H9 (cell line): ENCODE results near the gene SWAP70. TPM values are rescaled to one million over a fixed set of nuclear protein-coding genes. Genes with fewer than 3 reads are reported as not detected.

Experiments
- DNase-seq: peaks from one replicate; pipeline ENCODE4 v3.0.0-alpha.2; 2017
- H2AFZ ChIP-seq: one replicate; pipeline ENCODE4 v1.6.1; 2013; ENCODE audit warnings: mild to moderate bottlenecking, low read length, control low read depth, moderate library complexity
- H2AK5ac ChIP-seq: 2 replicates; pipeline ENCODE4 v1.6.1; 2013; ENCODE audit warnings: low read length, control low read depth, mixed read lengths; ENCODE audit not compliant: insufficient read length
- H2BK120ac ChIP-seq: one replicate; pipeline ENCODE4 v1.6.1; 2013; ENCODE audit warnings: low read depth, mild to moderate bottlenecking, low read length, control low read depth, inconsistent platforms; ENCODE audit not compliant: poor library complexity, severe bottlenecking
- H2BK12ac ChIP-seq: 2 replicates; pipeline ENCODE4 v1.6.1; 2013; ENCODE audit warnings: low read length, control low read depth, mixed read lengths, low read depth; ENCODE audit not compliant: insufficient read length
- H2BK15ac ChIP-seq: 2 replicates; pipeline ENCODE4 v1.6.1; 2013; ENCODE audit warnings: low read depth, low read length, control low read depth
- H2BK20ac ChIP-seq: one replicate; pipeline ENCODE4 v1.6.1; 2013; ENCODE audit warnings: low read depth, mild to moderate bottlenecking, low read length, control low read depth, inconsistent platforms; ENCODE audit not compliant: poor library complexity, severe bottlenecking
- H2BK5ac ChIP-seq: 2 replicates; pipeline ENCODE4 v1.6.1; 2013; ENCODE audit warnings: low read length, control low read depth, mixed read lengths; ENCODE audit not compliant: insufficient read length
- H3K14ac ChIP-seq: 2 replicates; pipeline ENCODE4 v1.6.1; 2013; ENCODE audit warnings: low read length, control low read depth; ENCODE audit not compliant: insufficient read depth
- H3K18ac ChIP-seq: 2 replicates; pipeline ENCODE4 v1.6.1; 2013; ENCODE audit warnings: low read depth, mild to moderate bottlenecking, mixed read lengths, low read length, control low read depth; ENCODE audit not compliant: insufficient read length
- H3K23ac ChIP-seq: 2 replicates; pipeline ENCODE4 v1.6.1; 2013; ENCODE audit warnings: low read length, control low read depth, mixed read lengths, low read depth; ENCODE audit not compliant: insufficient read length
- H3K23me2 ChIP-seq: 2 replicates; pipeline ENCODE4 v1.6.1; 2013; ENCODE audit warnings: low read depth, mild to moderate bottlenecking, mixed read lengths, low read length, control low read depth; ENCODE audit not compliant: insufficient read length, poor library complexity, severe bottlenecking
- H3K27ac ChIP-seq: 2 replicates; pipeline ENCODE4 v1.5.1; 2013; ENCODE audit warnings: low read length, control low read depth, mixed read lengths, low read depth; ENCODE audit not compliant: insufficient read length
- H3K27me3 ChIP-seq: 2 replicates; pipeline ENCODE4 v1.6.1; 2013; ENCODE audit warnings: low read length, control low read depth, inconsistent platforms; ENCODE audit not compliant: insufficient read depth
- H3K4ac ChIP-seq: 2 replicates; pipeline ENCODE4 v1.6.1; 2013; ENCODE audit warnings: low read depth, mild to moderate bottlenecking, control low read depth, inconsistent platforms, low read length, moderate library complexity
- H3K4me1 ChIP-seq: 2 replicates; pipeline ENCODE4 v1.6.1; 2013; ENCODE audit warnings: low read length, control low read depth, inconsistent platforms; ENCODE audit not compliant: insufficient read depth
- H3K4me2 ChIP-seq: 2 replicates; pipeline ENCODE4 v1.6.1; 2013; ENCODE audit warnings: low read length, control low read depth, mixed read lengths; ENCODE audit not compliant: insufficient read length, insufficient read depth
- H3K56ac ChIP-seq: 2 replicates; pipeline ENCODE4 v1.6.1; 2013; ENCODE audit warnings: low read depth, mild to moderate bottlenecking, mixed read lengths, low read length, control low read depth; ENCODE audit not compliant: insufficient read length
- H3K79me1 ChIP-seq: 2 replicates; pipeline ENCODE4 v1.6.1; 2013; ENCODE audit warnings: low read depth, mild to moderate bottlenecking, moderate library complexity, low read length, control low read depth, inconsistent platforms; ENCODE audit not compliant: insufficient read depth, poor library complexity, severe bottlenecking
- H3K79me2 ChIP-seq: 2 replicates; pipeline ENCODE4 v1.6.1; 2013; ENCODE audit warnings: low read length, control low read depth, inconsistent platforms; ENCODE audit not compliant: insufficient read depth
- H3K9ac ChIP-seq: 2 replicates; pipeline ENCODE4 v1.6.1; 2013; ENCODE audit warnings: low read length, control low read depth, mixed read lengths; ENCODE audit not compliant: insufficient read length; ENCODE audit errors: extremely low read depth
- H3K9me3 ChIP-seq: one replicate; pipeline ENCODE4 v1.6.1; 2013; ENCODE audit warnings: low read depth, low read length, inconsistent platforms; ENCODE audit not compliant: control insufficient read depth
- H3T11ph ChIP-seq: one replicate; pipeline ENCODE4 v1.6.1; 2013; ENCODE audit warnings: mild to moderate bottlenecking, low read length, control low read depth, inconsistent platforms
- H4K20me1 ChIP-seq: one replicate; pipeline ENCODE4 v1.6.1; 2013; ENCODE audit not compliant: control insufficient read depth, insufficient read length, insufficient read depth
- H4K5ac ChIP-seq: 2 replicates; pipeline ENCODE4 v1.6.1; 2013; ENCODE audit warnings: low read depth, mild to moderate bottlenecking, mixed read lengths, low read length, control low read depth; ENCODE audit not compliant: insufficient read length
- H4K8ac ChIP-seq: replicated peaks from 2 replicates; pipeline ENCODE4 v1.6.1; 2013; ENCODE audit warnings: low read length, control low read depth, mixed read lengths, low read depth; ENCODE audit not compliant: insufficient read length
- H4K91ac ChIP-seq: 2 replicates; pipeline ENCODE4 v1.6.1; 2013; ENCODE audit warnings: low read depth, mild to moderate bottlenecking, moderate library complexity, mixed read lengths, low read length, control low read depth; ENCODE audit not compliant: insufficient read length
- H3K27ac Mint-ChIP-seq, 3 experiments: 2 replicates in 2 of 3; 3 replicates in 1 of 3; pipeline ENCODE4 v1.8.0; 2020 to 2021; ENCODE audit warnings: mixed read lengths in 3 of 3, mild to moderate bottlenecking in 1 of 3, moderate library complexity in 1 of 3
- H3K27me3 Mint-ChIP-seq: 2 replicates; pipeline ENCODE4 v1.8.0; 2021; ENCODE audit warnings: low read depth, mild to moderate bottlenecking, moderate library complexity, mixed read lengths
- H3K36me3 Mint-ChIP-seq, 3 experiments: 2 replicates in 2 of 3; 3 replicates in 1 of 3; pipeline ENCODE4 v1.8.0; 2020 to 2021; ENCODE audit warnings: low read depth in 3 of 3, mixed read lengths in 3 of 3; ENCODE audit not compliant: insufficient read depth in 1 of 3
- H3K4me1 Mint-ChIP-seq, 2 experiments: 2 replicates each; pipeline ENCODE4 v1.8.0; 2020; ENCODE audit warnings: mixed read lengths in 2 of 2
- H3K4me3 Mint-ChIP-seq, 2 experiments: 2 replicates in 1 of 2; 3 replicates in 1 of 2; pipeline ENCODE4 v1.8.0; 2020 to 2021; ENCODE audit warnings: mild to moderate bottlenecking in 2 of 2, mixed read lengths in 2 of 2, moderate library complexity in 1 of 2
- H3K9me3 Mint-ChIP-seq, 2 experiments: 2 replicates in 1 of 2; 3 replicates in 1 of 2; pipeline ENCODE4 v1.8.0; 2020; ENCODE audit warnings: mild to moderate bottlenecking in 2 of 2, mixed read lengths in 2 of 2, moderate library complexity in 1 of 2
- CTCF ChIP-seq: fragments of 200-600 bp; sonication (generic); conservative IDR thresholded peaks from 3 replicates; pipeline ENCODE4 v1.8.0; 2021; ENCODE audit warnings: antibody characterized with exemption, mild to moderate bottlenecking
- WGBS: extraction: QIAGEN DNeasy Blood & Tissue Kit; methylation state at CpG from one replicate; pipeline ENCODE4 v1.1.7; 2013; ENCODE audit warnings: missing lambda C conversion rate, low lambda C conversion rate, mixed read lengths; ENCODE audit not compliant: insufficient read length; ENCODE audit errors: extremely low coverage; 5-methylcytosine and 5-hydroxymethylcytosine counted together
- total RNA-seq: library from RNA; stranded (reverse); gene quantifications from 2 replicates; pipeline ENCODE4 v1.2.1, GENCODE V29; 2021

Gene SWAP70
- total RNA-seq, 1 experiment from 2014 or later = 34.4 TPM

DNA sequence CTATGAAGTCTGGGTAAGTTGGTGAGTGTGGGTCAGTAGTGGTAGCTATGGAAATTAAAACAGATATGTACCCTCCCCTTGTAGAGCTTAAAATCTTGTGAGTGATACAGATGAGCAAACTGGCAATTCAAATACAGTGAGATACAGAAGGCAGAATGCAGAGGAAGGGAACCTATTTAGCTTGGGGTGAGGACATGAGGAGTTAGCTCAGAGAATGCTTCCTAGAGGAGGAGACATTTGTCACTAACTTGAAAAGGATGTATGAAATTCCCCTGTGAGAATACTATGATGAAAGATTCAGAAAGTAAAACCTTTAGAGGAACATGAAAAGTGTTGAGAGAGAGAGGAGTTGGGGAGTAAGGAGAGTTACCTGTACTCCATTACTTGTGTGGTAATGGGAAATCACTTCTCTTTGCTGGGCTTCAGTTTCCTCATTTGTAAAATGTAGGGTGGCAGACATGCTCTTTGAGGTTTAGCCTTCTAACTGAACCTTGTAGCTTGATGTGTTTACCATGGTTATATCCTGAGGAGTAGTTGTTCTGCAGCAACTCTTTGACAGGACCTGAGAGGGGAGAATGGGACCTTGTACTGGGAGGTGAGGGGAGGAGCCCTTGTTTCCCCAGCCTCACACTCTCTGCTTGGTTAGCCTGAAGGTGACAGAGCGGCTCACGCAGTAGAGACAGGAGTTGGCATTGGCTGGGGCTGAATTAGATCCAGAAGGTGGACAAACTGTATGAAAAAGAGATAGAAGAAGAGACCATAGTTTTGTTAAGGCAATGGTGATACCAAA, 17.9 kb downstream of the SWAP70 start:
- no peaks in the 10 kb centered on the region for H3K27me3 ChIP-seq
- DNase-seq = no peak
- no peak overlapping the region for H2BK20ac ChIP-seq
- no peak overlapping the region for H4K8ac ChIP-seq
- H3K18ac ChIP-seq = no peak overlapping the region
- peaks cover 2% of the 10 kb centered on the region; the same call in 1 of the 2 replicates for H3K4me1 ChIP-seq
- H2AK5ac ChIP-seq = no peak overlapping the region
- H4K91ac ChIP-seq = no peak overlapping the region
- peaks cover 0 to 8% (median 4%) of the 10 kb centered on the region in 3 experiments; a peak in 2 of 7 replicates for H3K36me3 Mint-ChIP-seq
- H3K9me3 ChIP-seq = no peaks in the 10 kb centered on the region
- no peak overlapping the region for H2BK5ac ChIP-seq
- H2BK15ac ChIP-seq = no peak overlapping the region
- H3K4me1 Mint-ChIP-seq = peaks cover 32 to 37% of the 10 kb centered on the region in 2 experiments
- H3K4me2 ChIP-seq = no peak overlapping the region
- no peaks in the 10 kb centered on the region for H3K79me1 ChIP-seq
- H3K27me3 Mint-ChIP-seq = no peaks in the 10 kb centered on the region
- no peaks in the 10 kb centered on the region for H4K20me1 ChIP-seq
- TF ChIP-seq CTCF = no peak
- no peak overlapping the region for H2BK120ac ChIP-seq
- no peaks in the 10 kb centered on the region for H3K23me2 ChIP-seq
- H3K27ac ChIP-seq = no peak overlapping the region
- no peak overlapping the region for H3K56ac ChIP-seq
- no peak overlapping the region for H3K9ac ChIP-seq
- H2AFZ ChIP-seq = no peak overlapping the region
- no peak overlapping the region for H3K27ac Mint-ChIP-seq
- no peak overlapping the region for H3K4ac ChIP-seq
- peaks cover 8% of the 10 kb centered on the region; the same call in 1 of the 2 replicates for H3K79me2 ChIP-seq
- H3K9me3 Mint-ChIP-seq = no peaks in the 10 kb centered on the region
- no peak overlapping the region for H3T11ph ChIP-seq
- no peak overlapping the region for H2BK12ac ChIP-seq
- H3K4me3 Mint-ChIP-seq = no peak overlapping the region
- no CpG with 5 or more reads among the region's 2 CpGs for WGBS
- H3K23ac ChIP-seq = no peak overlapping the region
- H4K5ac ChIP-seq = no peak overlapping the region
- no peak overlapping the region; the same call in 1 of the 2 replicates for H3K14ac ChIP-seq
